Measurements from ENCODE around the gene NACC2. TPM values are rescaled to one million over a fixed set of nuclear protein-coding genes. Genes with fewer than 3 reads are reported as not detected.

The NACC2 gene
- total RNA-seq, 1 donor from 2014 or later, result 3.2 TPM

DNA sequence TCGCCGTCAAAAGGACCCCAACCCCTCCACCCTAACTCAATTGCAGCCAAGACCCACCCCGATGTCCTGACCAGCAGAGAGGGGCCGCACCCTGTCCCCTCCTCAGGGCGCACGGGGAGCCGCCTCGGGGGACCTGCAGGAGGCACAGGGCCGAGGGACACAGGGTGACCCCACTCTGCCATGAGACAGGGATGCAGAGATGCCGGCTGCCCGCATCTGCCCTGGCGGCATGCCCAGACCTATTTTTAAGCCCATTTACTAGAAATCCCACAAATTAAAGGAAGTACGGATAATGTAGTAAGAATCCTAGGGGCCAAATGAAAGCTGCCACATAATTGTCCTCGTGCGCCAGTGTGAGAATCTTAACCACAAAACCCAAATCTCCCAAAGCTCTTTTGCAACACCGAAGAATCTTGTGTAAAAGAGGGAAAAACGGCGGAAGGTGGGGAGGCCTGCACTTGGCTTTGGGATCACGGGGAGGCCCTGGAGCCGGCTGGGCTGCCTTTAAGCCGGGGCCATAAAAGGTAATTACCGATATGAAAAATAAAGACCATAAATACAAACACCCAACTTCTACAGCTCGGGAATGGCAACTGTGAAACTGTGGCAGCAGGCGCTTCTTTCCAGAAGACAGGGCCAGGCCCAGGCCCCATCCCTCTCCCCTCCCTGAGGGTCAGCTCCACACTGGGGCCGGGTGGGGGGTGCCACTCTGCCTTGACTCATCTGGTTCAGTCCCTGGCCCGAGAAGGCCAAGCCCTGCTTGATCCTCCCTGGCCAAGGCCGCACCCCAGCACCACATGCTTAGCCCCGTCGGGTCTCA lies 35.0 kb downstream of the NACC2 start:
- intact Hi-C loops (cut with micrococcal nuclease), result no loop called here

DNA sequence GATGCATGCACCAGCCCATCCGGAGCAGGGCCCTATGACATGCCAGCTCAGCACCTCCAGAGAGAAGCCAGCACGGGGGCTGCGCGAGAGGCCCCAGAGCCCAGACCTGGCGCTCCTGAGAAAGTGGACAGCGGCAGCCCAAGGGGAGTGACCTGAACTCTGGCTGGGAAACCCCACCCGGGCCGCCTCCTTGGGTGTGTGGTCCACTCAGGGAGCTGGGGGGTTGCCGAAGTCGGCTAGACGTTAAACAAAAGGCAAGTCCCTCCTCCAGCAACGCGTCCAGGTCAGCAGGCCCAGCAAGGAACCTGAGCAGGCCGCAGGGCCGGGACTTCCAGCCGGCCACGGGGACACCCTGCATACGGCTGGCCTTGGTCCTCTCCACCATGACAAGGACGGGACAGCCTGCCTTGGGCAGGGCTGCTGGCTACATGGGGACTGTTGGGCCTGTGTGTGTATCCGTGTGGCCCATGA lies 35.7 kb downstream of the NACC2 start:
- intact Hi-C loops (cut with micrococcal nuclease), result no loop called here

DNA sequence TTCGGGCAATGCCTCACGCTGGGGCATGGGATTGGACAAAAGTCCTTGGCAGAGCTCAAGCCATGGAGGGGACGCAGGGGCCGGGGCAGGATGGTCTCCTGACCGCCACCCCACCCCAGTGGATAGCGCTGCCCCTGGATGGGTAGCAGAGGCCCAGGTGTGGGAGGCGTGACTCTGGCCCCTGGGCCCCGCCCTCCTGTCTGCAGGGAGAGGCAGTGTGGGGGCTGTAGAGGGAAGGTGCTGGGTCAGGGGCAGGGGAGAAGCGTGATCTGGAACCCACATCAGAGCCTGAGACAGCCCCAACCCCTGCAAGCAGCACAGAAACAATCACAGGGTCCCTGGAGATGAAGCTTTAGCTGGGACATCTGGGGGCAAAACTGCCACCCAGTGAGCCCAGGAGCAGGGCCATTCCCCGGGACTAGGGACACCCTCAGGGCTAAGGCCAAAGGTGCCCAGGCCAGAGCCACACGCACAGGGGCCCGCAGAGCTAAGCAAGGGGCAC lies 36.2 kb downstream of the NACC2 start:
- intact Hi-C loops (cut with micrococcal nuclease), result no loop called here

DNA sequence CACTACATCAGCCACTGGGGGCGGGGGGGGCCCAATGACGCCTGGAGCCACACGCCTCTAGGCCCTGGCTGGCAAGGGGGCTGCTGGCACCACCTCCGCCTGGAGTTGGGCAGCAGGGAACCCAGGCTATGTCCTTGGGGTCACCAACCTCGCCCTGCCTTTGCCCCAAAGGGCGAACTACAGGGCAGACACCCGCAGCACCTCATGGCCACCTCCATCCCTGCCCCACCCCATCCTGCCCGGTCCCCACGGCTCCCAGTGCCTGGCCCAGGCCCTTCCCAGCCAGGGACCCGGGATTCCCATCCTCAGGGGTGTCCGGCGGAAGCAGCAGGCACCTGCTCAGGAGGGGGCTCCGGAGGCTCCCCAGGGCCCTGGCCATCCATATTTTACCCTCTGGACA lies 37.0 kb downstream of the NACC2 start:
- intact Hi-C loops (cut with micrococcal nuclease), result no loop called here

DNA sequence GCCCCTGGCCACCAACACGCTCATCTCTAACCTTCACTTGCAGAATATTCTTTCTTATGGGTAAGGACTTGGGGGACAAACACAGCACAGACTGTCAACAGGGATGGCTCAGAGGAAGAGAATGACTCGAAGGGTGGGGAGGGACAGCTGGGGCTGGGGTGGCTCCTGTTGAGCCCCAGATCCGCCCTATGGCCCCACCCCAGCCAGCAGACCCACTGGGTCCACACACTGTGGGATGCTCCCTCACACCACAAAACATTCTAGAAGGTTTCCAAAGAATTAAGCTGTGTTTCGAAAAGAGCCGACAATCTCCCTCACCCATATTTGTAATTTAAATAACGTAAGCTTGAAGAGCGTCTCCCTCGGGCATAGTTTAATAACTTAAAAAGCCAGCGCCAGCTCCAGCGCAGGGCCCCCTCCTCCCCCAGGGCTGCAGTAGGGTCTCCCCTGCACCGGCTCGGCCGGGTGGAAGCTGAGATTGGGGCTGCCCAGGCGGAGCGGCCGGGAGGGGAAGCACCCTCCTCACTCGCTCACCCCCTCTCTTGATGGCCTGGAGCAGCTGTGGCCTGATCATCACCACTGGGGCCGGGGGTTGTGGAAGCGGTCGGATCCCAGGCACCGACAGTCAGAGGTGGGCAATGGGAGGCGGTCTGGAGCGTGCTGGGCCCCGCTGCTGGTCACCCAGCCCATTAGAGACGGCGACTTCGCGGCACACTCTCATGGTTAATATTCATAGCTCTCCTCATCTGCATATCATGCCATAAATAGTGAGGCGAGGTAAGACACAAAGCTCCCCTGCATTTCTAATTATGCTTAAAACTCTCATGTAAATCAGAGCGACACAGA lies 37.6 kb downstream of the NACC2 start:
- intact Hi-C loops (cut with micrococcal nuclease), result no loop called here

DNA sequence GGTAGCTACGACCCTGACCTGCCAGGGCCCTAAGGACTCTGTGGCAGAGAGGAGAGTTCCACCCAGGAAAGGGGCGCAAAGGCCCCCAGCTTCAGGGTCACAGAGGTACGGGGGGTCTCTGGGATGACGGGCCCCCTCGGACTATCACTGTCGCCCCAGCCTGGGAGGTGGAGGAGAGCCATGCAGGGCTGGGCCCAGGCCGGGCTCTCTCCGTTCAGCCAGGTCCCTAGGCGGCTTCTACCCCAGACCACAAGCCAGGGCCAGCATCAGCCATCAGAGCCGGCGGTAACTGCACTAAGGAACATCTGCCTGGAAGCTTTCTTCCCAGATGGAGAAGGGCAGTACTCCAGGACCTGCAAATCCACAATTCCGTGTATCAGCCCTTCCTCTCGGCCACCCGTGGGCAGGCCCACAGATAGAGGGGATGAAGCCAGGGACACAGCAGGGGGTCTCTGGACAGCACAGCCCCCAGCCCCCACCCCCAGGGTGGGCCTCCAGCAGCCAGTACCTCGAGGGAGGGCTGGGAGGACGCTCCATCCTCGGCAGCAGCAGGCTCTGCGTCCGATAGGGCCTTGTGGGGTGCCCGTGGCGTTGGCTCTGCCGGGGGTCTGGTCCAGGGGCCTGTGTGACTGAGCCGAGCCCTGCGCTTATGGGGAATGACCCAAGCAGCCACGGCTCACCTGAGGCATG lies 38.4 kb downstream of the NACC2 start:
- intact Hi-C loops (cut with micrococcal nuclease), result no loop called here

DNA sequence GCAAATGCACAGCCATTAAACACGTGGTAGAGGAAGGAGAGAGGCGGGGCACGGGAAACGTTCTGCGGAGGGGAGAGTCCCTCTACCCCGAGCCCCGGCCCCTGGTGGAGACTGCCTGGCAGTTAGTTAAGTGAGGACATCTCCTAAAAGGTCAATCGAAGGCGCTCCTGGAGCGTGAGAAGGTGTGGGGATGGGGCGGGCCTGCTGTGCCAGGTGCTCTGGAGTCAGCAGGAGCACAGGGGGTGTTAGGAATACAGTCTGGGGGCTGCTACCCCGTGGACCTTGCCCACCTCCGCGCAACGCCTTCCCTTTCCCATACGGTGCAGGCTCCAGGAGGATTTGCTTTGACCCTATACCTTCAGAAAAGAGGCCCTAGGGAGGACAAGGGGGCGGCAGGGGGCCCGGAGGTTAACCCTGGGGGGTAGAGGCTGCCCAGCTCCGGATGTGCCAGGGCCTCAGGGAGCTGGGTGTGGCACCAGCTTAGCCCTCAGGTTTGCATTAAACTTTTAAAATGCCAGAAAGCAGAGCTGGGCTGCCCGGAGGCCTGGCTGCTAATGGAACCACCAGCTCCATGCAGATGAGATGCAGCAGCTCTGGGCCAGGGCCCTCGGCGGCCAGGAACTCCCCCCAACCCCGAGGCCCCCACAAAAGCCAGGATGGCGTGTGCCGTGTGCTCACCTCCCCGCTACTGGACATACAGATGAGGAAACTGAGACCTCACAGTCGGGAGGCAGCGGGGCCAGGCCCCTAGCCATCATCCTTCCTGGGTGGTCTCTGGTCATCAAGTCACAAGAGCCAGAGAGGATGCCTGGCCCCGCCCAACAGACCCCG lies 39.2 kb downstream of the NACC2 start:
- intact Hi-C loops (cut with micrococcal nuclease), result no loop called here

DNA sequence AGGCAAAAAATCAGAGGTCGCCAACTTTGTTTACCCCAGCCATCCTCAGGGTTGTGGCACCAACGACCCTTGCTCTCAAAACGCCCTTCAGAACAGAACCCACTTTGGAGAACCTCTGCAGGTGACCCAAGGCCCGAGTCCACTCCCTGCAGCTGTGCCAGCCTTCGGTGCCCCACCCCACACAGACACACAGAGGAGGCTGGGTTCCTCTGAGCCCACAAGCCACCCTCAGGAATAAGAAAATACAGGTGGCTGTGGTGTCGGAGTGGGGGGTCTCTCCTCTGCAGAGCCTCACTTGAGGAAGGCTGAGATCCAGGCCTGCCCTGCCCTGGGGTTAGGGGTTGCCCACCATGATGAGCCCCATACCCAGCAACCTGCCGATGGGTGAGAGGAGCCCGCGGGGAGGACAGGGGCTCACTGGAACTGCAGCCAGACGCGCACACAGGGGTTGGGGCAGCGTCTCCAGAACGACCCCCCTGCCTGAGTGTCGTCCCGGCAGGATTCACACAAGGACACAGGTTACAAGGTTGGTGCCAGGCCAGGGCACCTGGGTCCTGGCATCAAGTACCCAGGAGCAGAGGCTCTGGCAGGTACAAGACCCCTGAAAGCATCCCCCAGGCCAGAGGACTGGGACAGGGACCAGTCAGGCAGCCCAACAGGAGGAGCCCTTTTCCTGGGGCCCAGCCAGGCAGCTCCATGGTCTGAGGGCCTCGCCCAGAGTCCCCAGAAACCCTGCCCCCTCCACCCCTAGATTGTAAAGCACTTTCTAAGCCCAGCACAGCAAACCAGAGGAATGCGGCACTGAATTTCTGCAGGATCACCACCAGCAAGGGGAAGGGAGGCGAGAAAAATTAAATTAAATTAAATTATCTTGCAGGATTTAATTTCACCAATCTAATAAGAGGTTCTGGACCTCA lies 40.0 kb downstream of the NACC2 start:
- intact Hi-C loops (cut with micrococcal nuclease), result no loop called here

DNA sequence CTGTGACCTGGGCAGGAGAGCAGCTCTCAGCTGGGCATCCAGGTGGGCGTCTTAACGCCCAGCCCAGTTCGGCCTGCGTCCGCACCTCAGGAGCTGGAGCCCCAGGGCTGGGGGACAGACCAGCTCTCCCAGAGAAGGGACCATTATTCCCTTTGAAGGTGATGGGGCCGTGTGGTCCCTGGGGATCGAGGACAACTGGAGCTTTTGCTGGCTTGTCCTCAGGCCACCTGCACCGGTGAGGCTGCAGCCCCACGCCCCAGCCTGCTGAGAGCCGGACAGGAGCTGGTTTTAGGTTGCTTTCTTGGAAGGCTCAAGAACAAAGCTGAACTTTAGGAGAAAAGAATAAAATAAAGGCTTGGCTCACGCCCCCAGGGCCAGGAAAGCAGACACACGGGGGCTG lies 40.9 kb downstream of the NACC2 start:
- intact Hi-C loops (cut with micrococcal nuclease), result no loop called here

DNA sequence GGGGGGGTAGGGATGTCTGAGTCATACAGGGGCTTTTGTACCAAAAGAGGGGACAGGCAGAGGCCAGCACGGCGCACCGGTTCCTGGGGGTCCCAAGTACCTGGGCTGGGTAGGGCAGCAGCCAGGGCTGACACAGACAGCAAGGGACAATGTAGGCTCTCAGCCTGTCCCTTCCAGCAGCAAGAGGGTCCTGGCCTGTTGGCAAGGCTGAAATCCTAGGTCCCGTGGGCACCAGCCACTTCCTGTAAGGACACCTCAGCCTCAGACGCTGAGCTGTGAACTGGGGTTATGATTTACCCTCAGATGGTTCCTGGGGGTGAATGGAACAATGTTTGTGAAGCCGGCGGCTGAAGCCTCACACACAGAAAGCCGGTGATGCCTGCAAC lies 41.3 kb downstream of the NACC2 start:
- intact Hi-C loops (cut with micrococcal nuclease), result no loop called here

DNA sequence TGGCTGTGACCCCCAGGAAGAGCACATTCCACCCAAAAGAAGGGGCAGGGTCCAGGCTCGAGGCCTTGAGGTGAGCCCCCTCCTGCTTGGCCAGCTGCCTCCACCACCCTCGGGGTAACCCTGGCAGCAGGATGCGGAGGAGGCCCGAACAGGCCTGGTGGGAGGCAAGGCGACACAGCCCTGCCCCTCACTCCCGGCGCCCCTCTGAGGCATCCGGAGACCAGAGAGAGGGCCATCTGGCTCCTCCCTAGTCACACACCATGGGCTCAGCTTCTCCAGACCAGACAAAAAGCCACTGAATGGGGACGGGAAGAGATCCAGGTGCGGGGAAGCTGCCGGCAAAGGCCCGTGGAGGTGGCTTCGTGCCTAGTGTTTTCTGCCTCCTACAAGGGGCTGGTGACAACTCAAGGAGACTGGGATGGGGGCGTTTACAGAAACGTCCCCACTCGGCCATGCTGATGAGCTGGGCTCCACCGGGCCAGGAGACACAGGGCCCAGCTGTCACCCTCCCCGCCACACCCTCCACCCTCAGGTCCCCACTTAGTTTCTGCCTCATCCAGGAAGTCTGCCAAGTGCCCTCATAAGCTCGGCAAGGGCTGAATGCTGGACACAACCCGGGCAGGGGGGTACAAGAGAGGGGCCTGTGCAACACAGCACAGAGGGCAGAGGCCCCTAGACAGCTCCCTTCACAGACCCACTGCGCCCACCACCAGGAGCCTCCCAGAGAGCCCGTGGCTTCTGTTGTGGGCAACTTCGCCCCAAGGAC lies 41.9 kb downstream of the NACC2 start:
- intact Hi-C loops (cut with micrococcal nuclease), result no loop called here

DNA sequence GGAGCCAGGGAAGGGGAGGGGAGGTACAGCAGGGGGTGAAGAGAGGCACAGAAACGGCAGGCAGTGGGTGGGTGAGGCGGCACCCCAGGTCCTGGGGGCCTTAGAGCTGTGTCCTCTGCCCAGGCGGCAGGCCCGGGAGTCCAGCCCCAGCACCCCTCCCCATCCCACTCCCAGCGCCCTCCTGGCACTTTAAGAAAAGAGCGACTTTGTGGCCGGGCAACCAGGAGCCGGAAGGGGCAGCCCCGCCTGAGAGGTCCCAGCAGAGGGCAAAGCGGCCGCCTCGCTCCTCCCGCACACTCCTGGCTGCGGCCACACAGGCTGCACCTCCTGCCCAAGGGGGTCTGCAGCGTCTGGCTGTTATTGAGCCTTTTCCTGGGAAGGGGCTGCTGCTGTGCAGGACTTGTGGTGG lies 42.6 kb downstream of the NACC2 start:
- intact Hi-C loops (cut with micrococcal nuclease), result no loop called here

DNA sequence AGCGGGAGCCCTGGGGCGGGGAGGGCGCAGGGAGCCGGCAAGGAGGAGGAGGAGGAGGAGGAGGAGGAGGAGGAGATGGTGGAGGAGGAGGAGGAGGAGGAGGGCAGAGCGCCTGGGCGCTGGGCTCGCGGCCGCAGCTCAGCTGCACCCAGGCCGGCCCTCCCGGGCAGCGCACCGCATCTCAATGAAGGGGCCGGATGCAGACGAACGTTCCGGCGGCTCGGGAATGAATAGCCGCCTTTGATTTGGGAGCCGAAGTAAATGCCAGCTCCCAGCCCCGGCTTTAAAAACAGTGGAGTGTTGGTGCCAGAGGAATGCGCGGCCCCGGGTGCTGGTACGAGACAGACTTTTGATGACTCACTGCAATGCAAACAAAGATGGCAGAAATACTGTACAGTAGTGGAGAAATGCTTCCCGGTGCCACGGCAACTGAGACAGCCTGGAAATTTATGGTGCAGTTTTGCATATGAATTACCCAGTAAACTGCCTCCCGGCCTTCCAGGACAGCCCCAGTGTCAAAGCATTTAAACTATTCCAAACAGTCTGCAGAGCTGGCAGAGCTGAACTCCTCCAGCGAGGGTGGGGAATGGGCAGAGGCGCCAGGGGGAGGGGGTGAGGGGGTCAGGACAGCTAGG lies 43.1 kb downstream of the NACC2 start:
- intact Hi-C loops (cut with micrococcal nuclease), result no loop called here

DNA sequence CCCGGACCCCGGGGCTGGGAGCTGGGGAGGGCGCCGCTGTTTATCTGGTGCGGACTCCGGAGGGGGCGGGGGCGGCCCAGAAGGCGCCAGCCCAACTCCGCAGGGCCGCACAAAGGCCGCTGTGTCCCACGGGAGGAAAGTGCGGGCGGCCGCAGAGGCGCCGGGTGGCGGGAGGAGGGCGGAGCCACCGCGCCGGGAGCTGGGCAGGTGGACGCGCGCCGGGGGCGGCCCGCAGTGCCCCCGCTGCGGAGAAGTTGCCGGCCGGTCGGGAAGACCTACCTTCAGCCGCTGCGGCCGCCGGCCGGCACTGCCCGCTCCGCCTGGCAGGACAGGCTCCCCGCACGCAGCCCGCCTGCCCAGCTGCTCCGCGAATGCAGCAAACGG lies 43.6 kb downstream of the NACC2 start:
- intact Hi-C loops (cut with micrococcal nuclease), result no loop called here

DNA sequence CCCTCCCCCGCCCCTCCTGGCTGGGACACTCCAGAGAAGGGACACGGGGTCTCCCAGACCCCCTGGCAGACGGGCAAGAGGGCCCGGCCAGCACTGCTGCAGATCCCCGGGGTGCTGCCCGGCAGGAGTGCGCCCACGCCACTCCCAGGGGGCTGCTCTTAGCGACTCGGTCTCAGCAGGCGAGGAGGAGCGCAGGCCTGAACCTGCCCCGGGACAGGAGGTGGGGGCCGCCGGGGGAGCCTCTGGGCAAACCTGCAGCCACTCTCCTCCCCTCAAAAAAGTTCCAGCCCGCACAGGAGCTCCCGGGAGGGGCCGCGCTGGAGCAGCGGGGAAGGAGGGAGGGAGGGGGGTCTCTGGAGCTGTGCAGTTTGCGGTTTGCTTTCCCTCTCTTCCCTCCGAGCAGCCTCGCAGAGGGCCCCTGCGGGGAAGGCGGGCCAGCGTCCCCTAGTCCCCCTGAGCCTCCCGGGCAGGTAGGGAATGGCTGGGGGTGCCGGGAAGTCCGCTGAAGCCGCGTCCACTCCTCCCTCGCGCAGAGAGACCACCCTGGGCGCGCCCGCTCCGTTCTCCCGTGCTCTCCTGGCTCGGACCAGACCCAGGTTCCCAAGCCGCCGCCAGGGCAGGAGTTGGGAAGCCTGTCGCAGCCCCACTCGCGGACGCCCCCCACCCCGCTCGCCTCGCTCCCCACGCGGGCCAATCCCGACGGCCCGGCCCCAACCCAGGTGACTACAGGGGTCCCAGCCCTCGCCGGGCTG lies 44.2 kb downstream of the NACC2 start:
- intact Hi-C loops (cut with micrococcal nuclease), result no loop called here

DNA sequence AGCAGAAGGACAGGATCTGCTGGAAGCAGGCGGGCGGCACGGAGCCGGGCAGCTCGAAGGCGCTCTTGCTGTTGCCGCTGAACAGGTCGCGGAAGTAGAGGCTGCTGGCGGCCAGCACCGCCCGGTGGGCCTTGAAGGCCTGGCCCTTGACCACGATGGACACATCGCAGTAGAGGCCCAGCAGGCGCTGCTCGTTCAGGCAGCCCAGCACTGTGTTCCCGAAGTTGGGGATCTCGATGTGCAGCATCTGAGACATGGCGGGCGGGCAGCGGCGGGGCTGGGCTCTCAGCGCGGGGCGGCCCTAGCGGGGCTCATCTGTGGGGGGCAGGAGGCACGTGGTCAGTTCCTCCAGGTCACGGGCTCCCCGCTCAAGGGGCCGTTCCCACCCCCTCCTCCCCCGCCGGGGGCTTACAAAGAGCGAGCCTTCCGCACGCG lies 44.8 kb downstream of the NACC2 start:
- intact Hi-C loops (cut with micrococcal nuclease), result no loop called here

DNA sequence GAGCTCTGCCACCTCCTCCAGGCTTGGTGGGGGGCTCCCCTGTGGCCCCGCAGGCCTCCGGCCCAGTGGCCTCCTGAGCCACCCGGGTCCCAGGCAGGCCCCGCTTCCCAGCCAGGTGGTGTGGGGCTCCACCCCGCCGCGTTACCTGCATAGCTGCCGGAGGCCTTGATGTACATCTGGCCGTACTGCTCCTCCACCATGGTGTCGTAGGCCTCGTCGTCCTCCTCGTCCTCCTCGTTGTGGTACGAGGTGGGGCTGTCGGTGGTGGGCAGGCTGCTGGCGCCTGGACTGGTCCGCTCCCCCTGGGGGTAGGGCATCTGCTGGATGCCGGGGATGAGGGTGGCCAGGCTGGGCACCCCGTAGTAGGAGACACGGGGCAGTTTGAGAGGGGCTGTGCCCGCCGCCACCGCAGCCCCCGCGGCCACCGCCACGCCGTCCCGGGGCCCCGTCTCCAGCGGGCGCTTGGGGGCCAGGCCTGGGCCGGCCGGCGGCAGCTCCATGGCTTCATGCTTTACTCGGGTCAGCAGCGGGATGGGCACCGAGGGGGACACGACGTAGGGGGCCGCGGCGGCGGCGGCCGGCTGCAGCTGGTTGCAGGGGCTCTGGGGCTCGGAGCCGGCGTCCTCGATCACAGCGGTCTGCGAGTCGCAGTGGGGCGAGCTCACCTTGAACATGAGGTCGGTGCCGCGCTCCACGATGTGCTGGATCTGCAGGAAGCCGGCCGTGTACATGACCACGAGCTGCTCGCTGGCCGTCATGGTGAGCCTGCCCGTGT lies 45.4 kb downstream of the NACC2 start:
- intact Hi-C loops (cut with micrococcal nuclease), result no loop called here

Measured in T-helper 2 cell treated with Interferon-gamma antibody and Interleukin-4, amounts not matched to agents 100 ng/mL and 5 ng/mL, for 36 hours (primary cell).